Skeletal muscle cell (primary cell): ENCODE data around the gene RUFY4.

Source experiments
- DNase-seq: peaks from one replicate; pipeline ENCODE4 v3.0.0-alpha.2; 2010; ENCODE audit warnings: low read depth
- H3K4me3 ChIP-seq: 2 replicates; pipeline ENCODE4 v1.5.1; 2011; ENCODE audit warnings: low read depth, mild to moderate bottlenecking, control low read depth, low read length, moderate library complexity

The RUFY4 gene

GRCh38 chr2:218127929-218128455 lies 58.9 kb downstream of the RUFY4 start:
- DNase-seq = no peak
- no peak overlapping the region for H3K4me3 ChIP-seq

GRCh38 chr2:218128781-218129457 lies 59.9 kb downstream of the RUFY4 start:
- no peak overlapping the region for H3K4me3 ChIP-seq
- DNase-seq = no peak

- no peak for DNase-seq
- H3K4me3 ChIP-seq = no peak overlapping the region
These were observed 60.5 kb downstream of the RUFY4 start for GRCh38 chr2:218129458-218130135.

GRCh38 chr2:218130377-218130776 lies 61.3 kb downstream of the RUFY4 start:
- DNase-seq = no peak
- H3K4me3 ChIP-seq = no peak overlapping the region

- H3K4me3 ChIP-seq = no peak overlapping the region
- DNase-seq = no peak
These were observed 61.8 kb downstream of the RUFY4 start for GRCh38 chr2:218130822-218131221.

- H3K4me3 ChIP-seq = no peak overlapping the region
- no peak for DNase-seq
These were observed 68.5 kb downstream of the RUFY4 start for GRCh38 chr2:218137514-218137913.

GRCh38 chr2:218138047-218138446 lies 69.0 kb downstream of the RUFY4 start:
- H3K4me3 ChIP-seq = no peak overlapping the region
- no peak for DNase-seq
